Measurements from ENCODE around the gene PLAAT4.

DNA sequence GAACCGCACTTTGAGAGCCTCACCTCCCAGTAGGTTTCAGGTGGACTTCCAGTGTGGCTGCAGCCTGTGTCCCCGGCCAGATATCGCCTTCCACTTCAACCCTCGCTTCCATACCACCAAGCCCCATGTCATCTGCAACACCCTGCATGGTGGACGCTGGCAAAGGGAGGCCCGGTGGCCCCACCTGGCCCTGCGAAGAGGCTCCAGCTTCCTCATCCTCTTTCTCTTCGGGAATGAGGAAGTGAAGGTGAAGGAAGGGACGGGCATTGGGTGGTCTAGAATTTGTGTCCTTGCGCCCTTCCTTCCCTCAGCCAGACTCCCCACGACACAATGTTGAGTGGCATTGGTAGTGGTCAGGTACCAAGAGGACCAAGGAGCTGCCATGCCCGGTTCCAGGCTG, 27.9 kb upstream of the PLAAT4 start:
- TF ChIP-seq, protein P1, sequence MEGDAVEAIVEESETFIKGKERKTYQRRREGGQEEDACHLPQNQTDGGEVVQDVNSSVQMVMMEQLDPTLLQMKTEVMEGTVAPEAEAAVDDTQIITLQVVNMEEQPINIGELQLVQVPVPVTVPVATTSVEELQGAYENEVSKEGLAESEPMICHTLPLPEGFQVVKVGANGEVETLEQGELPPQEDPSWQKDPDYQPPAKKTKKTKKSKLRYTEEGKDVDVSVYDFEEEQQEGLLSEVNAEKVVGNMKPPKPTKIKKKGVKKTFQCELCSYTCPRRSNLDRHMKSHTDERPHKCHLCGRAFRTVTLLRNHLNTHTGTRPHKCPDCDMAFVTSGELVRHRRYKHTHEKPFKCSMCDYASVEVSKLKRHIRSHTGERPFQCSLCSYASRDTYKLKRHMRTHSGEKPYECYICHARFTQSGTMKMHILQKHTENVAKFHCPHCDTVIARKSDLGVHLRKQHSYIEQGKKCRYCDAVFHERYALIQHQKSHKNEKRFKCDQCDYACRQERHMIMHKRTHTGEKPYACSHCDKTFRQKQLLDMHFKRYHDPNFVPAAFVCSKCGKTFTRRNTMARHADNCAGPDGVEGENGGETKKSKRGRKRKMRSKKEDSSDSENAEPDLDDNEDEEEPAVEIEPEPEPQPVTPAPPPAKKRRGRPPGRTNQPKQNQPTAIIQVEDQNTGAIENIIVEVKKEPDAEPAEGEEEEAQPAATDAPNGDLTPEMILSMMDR (conservative IDR thresholded peaks at IDR 0.05; ENCODE audit: low read depth in 2 of 2): no peak
- TF ChIP-seq EZH2 (IDR thresholded peaks at IDR 0.05; ENCODE audit: low read depth, unreplicated experiment) (no peak), POLR2AphosphoS5 (IDR thresholded peaks at IDR 0.05; ENCODE audit: low read depth) (no peak), EZH2phosphoT487 (IDR thresholded peaks at IDR 0.05; ENCODE audit: unreplicated experiment) (no peak), JUNB (IDR thresholded peaks at IDR 0.05; ENCODE audit: unreplicated experiment) (no peak), NANOG (IDR thresholded peaks at IDR 0.05; ENCODE audit: borderline replicate concordance) (no peak), ZNF114 (CRISPR knock-in tag; IDR thresholded peaks at IDR 0.05) (no peak)
- TF ChIP-seq, protein P2, sequence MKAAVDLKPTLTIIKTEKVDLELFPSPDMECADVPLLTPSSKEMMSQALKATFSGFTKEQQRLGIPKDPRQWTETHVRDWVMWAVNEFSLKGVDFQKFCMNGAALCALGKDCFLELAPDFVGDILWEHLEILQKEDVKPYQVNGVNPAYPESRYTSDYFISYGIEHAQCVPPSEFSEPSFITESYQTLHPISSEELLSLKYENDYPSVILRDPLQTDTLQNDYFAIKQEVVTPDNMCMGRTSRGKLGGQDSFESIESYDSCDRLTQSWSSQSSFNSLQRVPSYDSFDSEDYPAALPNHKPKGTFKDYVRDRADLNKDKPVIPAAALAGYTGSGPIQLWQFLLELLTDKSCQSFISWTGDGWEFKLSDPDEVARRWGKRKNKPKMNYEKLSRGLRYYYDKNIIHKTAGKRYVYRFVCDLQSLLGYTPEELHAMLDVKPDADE (IDR thresholded peaks at IDR 0.05): no peak
- TF ChIP-seq, protein P3, sequence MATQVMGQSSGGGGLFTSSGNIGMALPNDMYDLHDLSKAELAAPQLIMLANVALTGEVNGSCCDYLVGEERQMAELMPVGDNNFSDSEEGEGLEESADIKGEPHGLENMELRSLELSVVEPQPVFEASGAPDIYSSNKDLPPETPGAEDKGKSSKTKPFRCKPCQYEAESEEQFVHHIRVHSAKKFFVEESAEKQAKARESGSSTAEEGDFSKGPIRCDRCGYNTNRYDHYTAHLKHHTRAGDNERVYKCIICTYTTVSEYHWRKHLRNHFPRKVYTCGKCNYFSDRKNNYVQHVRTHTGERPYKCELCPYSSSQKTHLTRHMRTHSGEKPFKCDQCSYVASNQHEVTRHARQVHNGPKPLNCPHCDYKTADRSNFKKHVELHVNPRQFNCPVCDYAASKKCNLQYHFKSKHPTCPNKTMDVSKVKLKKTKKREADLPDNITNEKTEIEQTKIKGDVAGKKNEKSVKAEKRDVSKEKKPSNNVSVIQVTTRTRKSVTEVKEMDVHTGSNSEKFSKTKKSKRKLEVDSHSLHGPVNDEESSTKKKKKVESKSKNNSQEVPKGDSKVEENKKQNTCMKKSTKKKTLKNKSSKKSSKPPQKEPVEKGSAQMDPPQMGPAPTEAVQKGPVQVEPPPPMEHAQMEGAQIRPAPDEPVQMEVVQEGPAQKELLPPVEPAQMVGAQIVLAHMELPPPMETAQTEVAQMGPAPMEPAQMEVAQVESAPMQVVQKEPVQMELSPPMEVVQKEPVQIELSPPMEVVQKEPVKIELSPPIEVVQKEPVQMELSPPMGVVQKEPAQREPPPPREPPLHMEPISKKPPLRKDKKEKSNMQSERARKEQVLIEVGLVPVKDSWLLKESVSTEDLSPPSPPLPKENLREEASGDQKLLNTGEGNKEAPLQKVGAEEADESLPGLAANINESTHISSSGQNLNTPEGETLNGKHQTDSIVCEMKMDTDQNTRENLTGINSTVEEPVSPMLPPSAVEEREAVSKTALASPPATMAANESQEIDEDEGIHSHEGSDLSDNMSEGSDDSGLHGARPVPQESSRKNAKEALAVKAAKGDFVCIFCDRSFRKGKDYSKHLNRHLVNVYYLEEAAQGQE (IDR thresholded peaks at IDR 0.05; ENCODE audit: unreplicated experiment): no peak
